ENCODE data around the gene BPIFB2.

The BPIFB2 gene

GRCh38 chr20:33046412-33046811, 38.9 kb downstream of the BPIFB2 start:
- peaks cover 0 to 2% of the 10 kb centered on the region in 2 donors for H3K4me1 Mint-ChIP-seq (ENCODE audit: low read depth in 2 of 2)
- H3K4me3 Mint-ChIP-seq: no peak overlapping the region
- DNase-seq (no peak), ATAC-seq (replicated peaks) (no peak)
- H3K27me3 Mint-ChIP-seq: no peaks in the 10 kb centered on the region
- H3K27ac Mint-ChIP-seq: no peak overlapping the region
- peaks cover 5% of the 10 kb centered on the region for H3K36me3 Mint-ChIP-seq (ENCODE audit: insufficient read depth)
- peaks cover 0 to 12% of the 10 kb centered on the region in 2 donors for H3K9me3 Mint-ChIP-seq

DNA sequence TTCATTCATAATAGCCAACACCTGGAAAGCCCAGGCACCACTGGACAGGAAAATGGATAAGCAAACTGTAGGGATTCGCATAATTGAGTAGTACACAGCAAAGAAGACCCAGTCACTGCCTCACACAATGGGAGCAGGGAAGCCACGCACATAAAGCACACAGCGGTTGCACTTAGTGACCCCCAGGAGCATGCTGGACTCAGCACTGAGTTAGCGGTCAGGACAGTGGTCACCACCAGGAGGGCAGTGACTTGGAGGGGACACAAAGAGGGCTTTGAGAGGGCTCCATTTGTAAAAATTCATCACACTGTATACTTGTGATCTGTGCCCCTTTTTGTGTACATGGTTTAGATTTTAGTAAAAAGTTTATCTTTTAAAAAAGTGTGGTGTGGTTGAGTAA, 43.8 kb downstream of the BPIFB2 start:
- H3K4me1 Mint-ChIP-seq (ENCODE audit: low read depth in 2 of 2): peaks cover 0 to 4% of the 10 kb centered on the region in 2 donors
- ATAC-seq (replicated peaks) (no peak), DNase-seq (no peak)
- H3K27ac Mint-ChIP-seq: peak overlapping the region; percentile 22 to 45
- no peaks in the 10 kb centered on the region for H3K9me3 Mint-ChIP-seq
- H3K4me3 Mint-ChIP-seq: no peak overlapping the region
- H3K36me3 Mint-ChIP-seq (ENCODE audit: insufficient read depth): peaks cover 5% of the 10 kb centered on the region
- H3K27me3 Mint-ChIP-seq: no peaks in the 10 kb centered on the region

DNA sequence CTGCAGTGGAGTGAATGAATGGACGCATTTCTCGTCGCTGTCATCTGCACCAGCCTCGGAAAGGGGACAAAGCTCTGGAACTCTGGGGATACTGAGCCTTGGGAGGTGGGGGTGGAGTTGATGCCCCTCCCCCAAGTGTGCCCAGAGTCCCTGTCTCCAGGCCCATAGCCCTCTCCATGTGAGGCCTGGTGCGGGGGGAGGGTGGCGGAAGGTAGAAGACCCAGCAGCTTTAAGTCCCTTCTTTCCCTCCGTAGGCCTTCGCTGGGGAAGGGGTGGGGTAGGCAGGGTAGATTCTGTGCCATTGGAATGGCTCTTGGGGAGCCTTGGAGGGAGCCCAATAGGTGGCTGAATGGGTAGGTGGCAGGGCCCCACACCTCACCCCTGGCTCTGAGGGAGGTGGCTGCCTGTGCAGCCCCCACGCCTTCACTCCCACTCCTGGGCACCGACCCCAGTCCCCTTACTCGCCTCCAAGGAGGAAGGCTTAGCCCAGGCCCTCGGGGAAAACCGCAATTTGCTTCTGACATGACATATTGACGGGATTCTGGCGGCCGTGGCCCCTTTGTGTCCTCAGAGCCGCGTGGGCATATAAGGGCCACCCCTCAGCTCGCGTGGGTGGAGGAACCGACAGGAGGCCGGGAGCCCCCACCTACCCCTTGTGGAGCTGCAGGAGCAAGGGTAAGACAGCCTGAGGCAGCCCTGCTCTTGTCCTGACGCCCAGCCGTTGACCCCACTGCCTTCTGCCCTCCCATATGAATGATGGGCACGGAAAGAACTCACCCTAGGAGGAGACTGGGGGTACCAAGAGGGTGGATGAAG, 46.0 kb downstream of the BPIFB2 start, which contains the start of gene BPIFB3:
Gene BPIFB3, plus strand, starts transcription at position 613 of the 816 bp plus-strand sequence. CDS start 1,533 bp downstream, outside the sequence.
- Mint-ChIP-seq H3K27ac (peak within 1 kb of the TSS in 1 of 2 donors; percentile 75), H3K27me3 (no peaks in the 10 kb centered on the region), H3K9me3 (no peaks in the 10 kb centered on the region), H3K36me3 (ENCODE audit: insufficient read depth) (peaks cover under 1% of the 10 kb centered on the region), H3K4me3 (no peak within 1 kb of the TSS), H3K4me1 (ENCODE audit: low read depth in 2 of 2) (peaks cover 0 to 6% of the 10 kb centered on the region in 2 donors)
- DNase-seq (no peak), ATAC-seq (replicated peaks) (no peak)

GRCh38 chr20:33054381-33054780, 46.9 kb downstream of the BPIFB2 start:
- no peaks in the 10 kb centered on the region for H3K27me3 Mint-ChIP-seq
- DNase-seq (no peak), ATAC-seq (replicated peaks) (no peak)
- peak overlapping the region in 1 of 2 donors; percentile 75 for H3K27ac Mint-ChIP-seq
- peaks cover 0 to 6% of the 10 kb centered on the region in 2 donors for H3K4me1 Mint-ChIP-seq (ENCODE audit: low read depth in 2 of 2)
- H3K36me3 Mint-ChIP-seq (ENCODE audit: insufficient read depth): no peaks in the 10 kb centered on the region
- no peaks in the 10 kb centered on the region for H3K9me3 Mint-ChIP-seq
- H3K4me3 Mint-ChIP-seq: no peak overlapping the region

DNA sequence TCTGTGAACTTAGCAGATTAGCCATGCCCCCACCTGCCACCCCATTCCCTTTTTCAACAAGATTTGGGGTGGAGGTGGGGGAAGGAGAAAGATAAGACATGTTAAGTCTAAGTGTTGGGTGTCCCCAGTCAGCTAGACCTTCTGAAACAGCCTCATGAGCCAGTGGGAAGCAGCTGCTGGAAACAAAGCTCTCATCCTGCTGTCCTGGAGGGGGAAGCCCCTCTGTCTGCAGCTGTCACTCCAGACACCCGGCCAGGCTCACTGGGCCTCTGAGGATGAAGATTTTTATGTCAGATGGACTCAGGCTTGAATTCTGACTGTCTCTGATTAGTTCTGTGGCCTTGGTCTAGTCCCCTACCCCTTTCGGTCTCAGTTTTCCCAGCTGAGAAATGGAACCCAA, 47.3 kb downstream of the BPIFB2 start:
- no peak overlapping the region for H3K4me3 Mint-ChIP-seq
- no peak for ATAC-seq (replicated peaks)
- H3K27ac Mint-ChIP-seq: peak overlapping the region in 1 of 2 donors; percentile 75
- no peaks in the 10 kb centered on the region for H3K9me3 Mint-ChIP-seq
- no peaks in the 10 kb centered on the region for H3K36me3 Mint-ChIP-seq (ENCODE audit: insufficient read depth)
- peaks cover 0 to 6% of the 10 kb centered on the region in 2 donors for H3K4me1 Mint-ChIP-seq (ENCODE audit: low read depth in 2 of 2)
- DNase-seq: no peak
- H3K27me3 Mint-ChIP-seq: no peaks in the 10 kb centered on the region

DNA sequence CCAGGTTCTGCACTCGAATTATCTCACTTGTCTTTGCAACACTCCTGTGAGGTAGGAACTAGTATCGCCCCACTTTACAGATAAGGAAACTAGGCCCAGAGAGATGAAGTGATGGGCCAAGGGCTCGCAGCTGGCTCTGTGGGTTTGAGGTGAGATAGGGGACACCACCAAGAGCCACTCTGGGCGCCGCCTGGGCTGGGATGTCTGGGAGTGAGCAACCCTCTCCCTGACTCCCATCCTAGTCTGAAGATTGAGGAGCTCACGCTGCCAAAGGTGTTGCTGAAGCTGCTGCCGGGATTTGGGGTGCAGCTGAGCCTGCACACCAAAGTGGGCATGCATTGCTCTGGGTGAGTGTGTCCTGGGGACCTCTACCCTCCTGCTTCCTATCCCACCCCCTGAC, 51.6 kb downstream of the BPIFB2 start:
- Mint-ChIP-seq H3K4me1 (ENCODE audit: low read depth in 2 of 2) (peaks cover 0 to 4% of the 10 kb centered on the region in 2 donors), H3K36me3 (ENCODE audit: insufficient read depth) (no peaks in the 10 kb centered on the region), H3K4me3 (no peak overlapping the region), H3K9me3 (no peaks in the 10 kb centered on the region), H3K27ac (no peak overlapping the region), H3K27me3 (no peaks in the 10 kb centered on the region)
- ATAC-seq (replicated peaks): no peak
- no peak for DNase-seq

DNA sequence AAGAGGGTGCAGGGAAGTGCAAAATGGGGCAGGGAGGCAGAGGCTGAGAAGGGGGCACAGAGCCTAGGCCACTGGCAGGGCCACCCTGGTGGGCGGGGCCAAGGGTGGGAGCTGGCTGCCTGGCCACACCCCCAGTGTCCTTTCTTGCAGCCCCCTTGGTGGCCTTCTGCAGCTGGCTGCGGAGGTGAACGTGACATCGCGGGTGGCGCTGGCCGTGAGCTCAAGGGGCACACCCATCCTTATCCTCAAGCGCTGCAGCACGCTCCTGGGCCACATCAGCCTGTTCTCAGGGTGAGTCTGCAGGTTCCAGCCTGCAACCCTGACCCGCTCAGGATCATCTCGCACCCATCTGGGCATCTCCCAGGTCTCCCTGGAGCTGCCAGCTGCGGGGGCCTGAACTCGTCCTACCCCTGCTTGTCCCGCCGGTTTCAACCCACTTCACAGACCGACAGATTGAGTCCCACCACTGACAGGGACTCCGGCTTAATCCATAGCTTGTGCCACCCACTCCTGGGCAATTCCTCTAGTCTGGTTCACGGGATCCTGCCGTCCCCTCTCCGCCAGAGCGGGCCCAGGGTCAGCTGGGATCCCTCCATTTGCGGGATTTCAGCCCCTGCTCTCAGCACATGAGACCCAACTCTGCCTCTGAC, 52.4 kb downstream of the BPIFB2 start:
- no peak overlapping the region for H3K4me3 Mint-ChIP-seq
- H3K36me3 Mint-ChIP-seq (ENCODE audit: insufficient read depth): no peaks in the 10 kb centered on the region
- peaks cover 0 to 2% of the 10 kb centered on the region in 2 donors for H3K4me1 Mint-ChIP-seq (ENCODE audit: low read depth in 2 of 2)
- H3K9me3 Mint-ChIP-seq: no peaks in the 10 kb centered on the region
- H3K27ac Mint-ChIP-seq: peak overlapping the region in 1 of 2 donors; percentile 76
- DNase-seq (no peak), ATAC-seq (replicated peaks) (no peak)
- no peaks in the 10 kb centered on the region for H3K27me3 Mint-ChIP-seq

DNA sequence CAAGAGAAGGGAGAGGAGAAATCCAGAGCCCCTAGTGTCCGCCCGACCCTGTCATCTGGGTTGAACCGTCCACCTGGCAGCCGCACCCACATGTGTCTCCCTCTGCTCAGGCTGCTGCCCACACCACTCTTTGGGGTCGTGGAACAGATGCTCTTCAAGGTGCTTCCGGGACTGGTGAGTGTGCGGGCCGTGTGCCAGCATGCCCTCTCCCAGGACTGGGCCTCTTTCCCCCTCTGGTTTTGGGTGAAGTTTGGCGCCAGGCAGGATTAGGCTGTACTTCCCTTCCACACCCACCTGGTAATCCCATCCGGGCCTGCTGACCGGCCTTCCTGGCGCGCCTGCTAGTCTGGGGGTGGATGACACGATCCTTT, 54.1 kb downstream of the BPIFB2 start:
- no peaks in the 10 kb centered on the region for H3K9me3 Mint-ChIP-seq
- DNase-seq (no peak), ATAC-seq (replicated peaks) (no peak)
- no peaks in the 10 kb centered on the region for H3K27me3 Mint-ChIP-seq
- H3K36me3 Mint-ChIP-seq (ENCODE audit: insufficient read depth): no peaks in the 10 kb centered on the region
- H3K4me3 Mint-ChIP-seq: no peak overlapping the region
- H3K27ac Mint-ChIP-seq: no peak overlapping the region
- H3K4me1 Mint-ChIP-seq (ENCODE audit: low read depth in 2 of 2): peaks cover 0 to 2% of the 10 kb centered on the region in 2 donors

GRCh38 chr20:33062105-33062824, 54.8 kb downstream of the BPIFB2 start:
- H3K36me3 Mint-ChIP-seq (ENCODE audit: insufficient read depth): no peaks in the 10 kb centered on the region
- H3K27me3 Mint-ChIP-seq: no peaks in the 10 kb centered on the region
- H3K27ac Mint-ChIP-seq: no peak overlapping the region
- H3K4me1 Mint-ChIP-seq (ENCODE audit: low read depth in 2 of 2): peaks cover 0 to 2% of the 10 kb centered on the region in 2 donors
- no peak for ATAC-seq (replicated peaks)
- H3K4me3 Mint-ChIP-seq: no peak overlapping the region
- no peak for DNase-seq
- no peaks in the 10 kb centered on the region for H3K9me3 Mint-ChIP-seq

GRCh38 chr20:33062825-33063149, 55.3 kb downstream of the BPIFB2 start:
- H3K4me3 Mint-ChIP-seq: no peak overlapping the region
- DNase-seq (no peak), ATAC-seq (replicated peaks) (no peak)
- no peak overlapping the region for H3K27ac Mint-ChIP-seq
- no peaks in the 10 kb centered on the region for H3K27me3 Mint-ChIP-seq
- no peaks in the 10 kb centered on the region for H3K36me3 Mint-ChIP-seq (ENCODE audit: insufficient read depth)
- no peaks in the 10 kb centered on the region for H3K9me3 Mint-ChIP-seq
- H3K4me1 Mint-ChIP-seq (ENCODE audit: low read depth in 2 of 2): peaks cover 0 to 2% of the 10 kb centered on the region in 2 donors

DNA sequence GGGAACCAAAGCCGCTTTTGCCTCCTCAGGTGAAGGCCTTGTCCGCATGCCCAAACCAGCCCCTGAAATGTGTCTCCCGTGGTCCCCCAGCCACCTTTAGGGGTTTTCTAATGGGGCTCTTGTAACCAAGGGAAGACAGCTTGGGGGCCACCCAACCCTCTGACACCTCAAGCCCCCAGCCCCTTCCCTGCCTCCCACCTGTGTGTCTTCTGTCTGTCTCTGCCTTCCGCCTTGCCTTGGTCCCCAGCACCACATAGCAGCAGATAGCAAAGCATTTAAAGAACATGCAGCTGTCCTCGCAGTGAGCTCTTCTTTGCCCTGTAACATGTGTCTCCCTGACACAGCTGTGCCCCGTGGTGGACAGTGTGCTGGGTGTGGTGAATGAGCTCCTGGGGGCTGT, 55.8 kb downstream of the BPIFB2 start:
- H3K27ac Mint-ChIP-seq: no peak overlapping the region
- no peak for DNase-seq
- no peaks in the 10 kb centered on the region for H3K9me3 Mint-ChIP-seq
- H3K36me3 Mint-ChIP-seq (ENCODE audit: insufficient read depth): no peaks in the 10 kb centered on the region
- H3K27me3 Mint-ChIP-seq: no peaks in the 10 kb centered on the region
- no peak for ATAC-seq (replicated peaks)
- no peak overlapping the region for H3K4me3 Mint-ChIP-seq
- H3K4me1 Mint-ChIP-seq (ENCODE audit: low read depth in 2 of 2): peaks cover 0 to 4% of the 10 kb centered on the region in 2 donors

- H3K36me3 Mint-ChIP-seq (ENCODE audit: insufficient read depth): no peaks in the 10 kb centered on the region
- ATAC-seq (replicated peaks) (no peak), DNase-seq (no peak)
- peaks cover 0 to 8% of the 10 kb centered on the region in 2 donors for H3K4me1 Mint-ChIP-seq (ENCODE audit: low read depth in 2 of 2)
- H3K9me3 Mint-ChIP-seq: no peaks in the 10 kb centered on the region
- H3K27ac Mint-ChIP-seq: no peak overlapping the region
- H3K27me3 Mint-ChIP-seq: no peaks in the 10 kb centered on the region
- no peak overlapping the region for H3K4me3 Mint-ChIP-seq
Observed at GRCh38 chr20:33064572-33065287, 57.2 kb downstream of the BPIFB2 start.

- H3K4me3 Mint-ChIP-seq: no peak overlapping the region
- peaks cover 0 to 8% of the 10 kb centered on the region in 2 donors for H3K4me1 Mint-ChIP-seq (ENCODE audit: low read depth in 2 of 2)
- no peaks in the 10 kb centered on the region for H3K9me3 Mint-ChIP-seq
- no peaks in the 10 kb centered on the region for H3K36me3 Mint-ChIP-seq (ENCODE audit: insufficient read depth)
- DNase-seq: no peak
- no peak for ATAC-seq (replicated peaks)
- H3K27me3 Mint-ChIP-seq: no peaks in the 10 kb centered on the region
- no peak overlapping the region for H3K27ac Mint-ChIP-seq
Observed at GRCh38 chr20:33065785-33066184, 58.3 kb downstream of the BPIFB2 start.
